IMR-90 (cell line): Measurements from ENCODE around the gene FZD4. TPM values are rescaled to one million over a fixed set of nuclear protein-coding genes. Genes with fewer than 3 reads are reported as not detected.

ENCODE experiments used
- ATAC-seq: fragments of 200-7000 bp; cut with Tn5 transposase; 2 replicates; pipeline ENCODE4 v1.9.1; 2020; ENCODE audit warnings: low read depth, mild to moderate bottlenecking, moderate library complexity
- BruUV-seq: library from RNA; stranded (reverse); fragments of 400-500 nt; replicated peaks from 2 replicates; lab custom pipeline; 2021; lab: Mats Ljungman, UMichigan
- CTCF ChIA-PET: fragments of 300-600 bp; formaldehyde crosslinking; extraction: SDS; loops from one replicate; lab custom pipeline; 2021; ENCODE audit warnings: antibody characterized with exemption; lab: Yijun Ruan, JAX
- POLR2A ChIA-PET: fragments of 300-600 bp; sonication (Branson Sonifier 250); formaldehyde crosslinking; loops from one replicate; lab custom pipeline; 2022; ENCODE audit warnings: antibody characterized with exemption; ENCODE audit not compliant: unreplicated experiment; lab: Charles Lee
- DNase-seq: peaks from one replicate; pipeline ENCODE4 v3.0.0; 2013
- H2AFZ ChIP-seq: replicated peaks from 2 replicates; pipeline ENCODE3; 2013; ENCODE audit warnings: low read length, mild to moderate bottlenecking; ENCODE audit not compliant: poor library complexity
- H2AK5ac ChIP-seq: 2 replicates; pipeline ENCODE4 v1.6.1; 2013; ENCODE audit warnings: low read depth, low read length, inconsistent platforms
- H2AK9ac ChIP-seq: replicated peaks from 2 replicates; pipeline ENCODE3; 2013; ENCODE audit warnings: mild to moderate bottlenecking, low read depth, low read length, moderate library complexity; ENCODE audit not compliant: poor library complexity
- H2BK120ac ChIP-seq: 2 replicates; pipeline ENCODE4 v1.6.1; 2013; ENCODE audit warnings: low read depth, low read length, inconsistent platforms
- H2BK15ac ChIP-seq: 3 replicates; pipeline ENCODE4 v1.6.1; 2013; ENCODE audit warnings: low read depth, low read length, inconsistent platforms
- H2BK20ac ChIP-seq: 2 replicates; pipeline ENCODE4 v1.6.1; 2013; ENCODE audit warnings: low read depth, mild to moderate bottlenecking, inconsistent platforms, low read length, moderate library complexity
- H2BK5ac ChIP-seq: 2 replicates; pipeline ENCODE4 v1.6.1; 2013; ENCODE audit warnings: mild to moderate bottlenecking, low read depth, low read length, inconsistent platforms; ENCODE audit not compliant: poor library complexity, severe bottlenecking
- H3K14ac ChIP-seq: replicated peaks from 2 replicates; pipeline ENCODE4 v1.6.1; 2013; ENCODE audit warnings: low read depth, low read length, inconsistent platforms
- H3K18ac ChIP-seq: 2 replicates; pipeline ENCODE4 v1.6.1; 2013; ENCODE audit warnings: low read depth, low read length, control low read depth
- H3K23ac ChIP-seq: 2 replicates; pipeline ENCODE4 v1.6.1; 2013; ENCODE audit warnings: low read depth, low read length, inconsistent platforms
- H3K27ac ChIP-seq: 2 replicates; pipeline ENCODE4 v1.5.1; 2013; ENCODE audit warnings: mild to moderate bottlenecking, control low read depth, low read length; ENCODE audit not compliant: insufficient read depth
- H3K27me3 ChIP-seq: 2 replicates; pipeline ENCODE4 v1.6.1; 2013; ENCODE audit warnings: low read length; ENCODE audit not compliant: control insufficient read depth, insufficient read depth
- H3K36me3 ChIP-seq: 2 replicates; pipeline ENCODE4 v1.6.1; 2013; ENCODE audit warnings: low read length, mixed read lengths; ENCODE audit not compliant: control insufficient read depth, insufficient read depth
- H3K4ac ChIP-seq: 2 replicates; pipeline ENCODE4 v1.6.1; 2013; ENCODE audit warnings: low read depth, low read length, inconsistent platforms
- H3K4me1 ChIP-seq: 2 replicates; pipeline ENCODE4 v1.6.1; 2013; ENCODE audit warnings: low read length, mixed read lengths; ENCODE audit not compliant: control insufficient read depth, insufficient read depth
- H3K4me2 ChIP-seq: 2 replicates; pipeline ENCODE4 v1.6.1; 2013; ENCODE audit warnings: low read depth, mild to moderate bottlenecking, control low read depth, low read length, moderate library complexity
- H3K4me3 ChIP-seq: 2 replicates; pipeline ENCODE4 v1.5.1; 2013; ENCODE audit warnings: low read depth, mild to moderate bottlenecking, control low read depth, low read length, moderate library complexity; ENCODE audit not compliant: insufficient read depth
- H3K56ac ChIP-seq: 2 replicates; pipeline ENCODE4 v1.6.1; 2013; ENCODE audit warnings: low read length, inconsistent platforms; ENCODE audit not compliant: insufficient read depth; ENCODE audit errors: extremely low read depth
- H3K79me1 ChIP-seq, 2 experiments: 2 replicates each; pipeline ENCODE4 v1.6.1; 2013; ENCODE audit warnings: low read length in 2 of 2, inconsistent platforms in 1 of 2, low read depth in 1 of 2
- H3K9ac ChIP-seq: 2 replicates; pipeline ENCODE4 v1.6.1; 2013; ENCODE audit warnings: low read depth, low read length, control low read depth
- H3K9me1 ChIP-seq: 2 replicates; pipeline ENCODE4 v1.6.1; 2013; ENCODE audit warnings: low read length, inconsistent platforms; ENCODE audit not compliant: insufficient read depth
- H3K9me3 ChIP-seq: 2 replicates; pipeline ENCODE4 v1.6.1; 2013; ENCODE audit warnings: low read length; ENCODE audit not compliant: control insufficient read depth, insufficient read depth
- H4K20me1 ChIP-seq: 2 replicates; pipeline ENCODE4 v1.6.1; 2013; ENCODE audit warnings: low read length, inconsistent platforms; ENCODE audit not compliant: insufficient read depth
- H4K5ac ChIP-seq: 2 replicates; pipeline ENCODE4 v1.6.1; 2013; ENCODE audit warnings: mild to moderate bottlenecking, low read depth, low read length, control low read depth
- H4K8ac ChIP-seq, 2 experiments: 2 replicates each; pipeline ENCODE4 v1.6.1; 2013; ENCODE audit warnings: low read depth in 2 of 2, low read length in 2 of 2, control low read depth in 1 of 2, inconsistent platforms in 1 of 2
- H4K91ac ChIP-seq: 2 replicates; pipeline ENCODE4 v1.6.1; 2013; ENCODE audit warnings: low read depth, low read length, inconsistent platforms; ENCODE audit not compliant: insufficient read depth
- BHLHE40 ChIP-seq: fragments of 150-350 bp; IDR thresholded peaks from 2 replicates; pipeline ENCODE4 v1.6.1; 2016; ENCODE audit warnings: mild to moderate bottlenecking, low read depth, low read length
- CHD1 ChIP-seq: IDR thresholded peaks from 2 replicates; pipeline ENCODE4 v1.6.1; 2012; ENCODE audit warnings: low read depth, low read length, improper control_type of control experiment
- MAZ ChIP-seq: IDR thresholded peaks from 2 replicates; pipeline ENCODE4 v1.6.1; 2012; ENCODE audit warnings: low read depth, mild to moderate bottlenecking, low read length, improper control_type of control experiment, moderate library complexity, borderline replicate concordance
- RCOR1 ChIP-seq: IDR thresholded peaks from 2 replicates; pipeline ENCODE4 v1.6.1; 2012; ENCODE audit warnings: mild to moderate bottlenecking, low read length, improper control_type of control experiment; ENCODE audit not compliant: insufficient replicate concordance
- WGBS, 2 experiments: methylation state at CpG; one replicate each; pipeline versions ENCODE4 v1.1.5 to v1.1.7; 2013; ENCODE audit warnings: missing lambda C conversion rate in 2 of 2; ENCODE audit not compliant: insufficient read length in 1 of 2; ENCODE audit errors: extremely low coverage in 2 of 2; 5-methylcytosine and 5-hydroxymethylcytosine counted together
- dilution Hi-C: fragments of 300-500 bp; cut with HindIII; formaldehyde crosslinking; loops from one replicate; pipeline ENCODE4 v1.14.3; 2018; ENCODE audit warnings: low sequenced_read_pairs; ENCODE audit not compliant: unreplicated experiment
- in situ Hi-C: fragments of 300-500 bp; cut with MboI; formaldehyde crosslinking; loops from 3 replicates; pipeline ENCODE4 v1.14.3; 2019; ENCODE audit warnings: low sequenced_read_pairs, inconsistent platforms, mixed read lengths
- intact Hi-C: fragments of 100-400 bp; cut with micrococcal nuclease; formaldehyde crosslinking; loops from 2 replicates; pipeline ENCODE4 v1.10.0; 2022
- polyA plus RNA-seq, 3 experiments: library from polyadenylated mRNA; depleted of rRNA; stranded (reverse); fragments of >200 nt; gene quantifications; 2 replicates each; pipeline ENCODE4 v1.2.3, GENCODE V29; 2012; ENCODE audit warnings: low replicate concordance in 1 of 3
- total RNA-seq: library from RNA; depleted of rRNA; stranded (reverse); fragments of >200 nt; gene quantifications from 2 replicates; pipeline ENCODE4 v1.2.3, GENCODE V29; 2012; rRNA removed
- TF ChIP-seq, protein P1 (sequence below): fragments of 150-350 bp; IDR thresholded peaks from 2 replicates; pipeline ENCODE4 v1.6.1; 2016; ENCODE audit warnings: low read depth, mild to moderate bottlenecking, low read length, moderate library complexity, borderline replicate concordance

Gene FZD4
- total and polyA plus RNA-seq, 2 of the 4 experiments (the other 2 are of a cell fraction) = 3.7 to 7.7 TPM

DNA sequence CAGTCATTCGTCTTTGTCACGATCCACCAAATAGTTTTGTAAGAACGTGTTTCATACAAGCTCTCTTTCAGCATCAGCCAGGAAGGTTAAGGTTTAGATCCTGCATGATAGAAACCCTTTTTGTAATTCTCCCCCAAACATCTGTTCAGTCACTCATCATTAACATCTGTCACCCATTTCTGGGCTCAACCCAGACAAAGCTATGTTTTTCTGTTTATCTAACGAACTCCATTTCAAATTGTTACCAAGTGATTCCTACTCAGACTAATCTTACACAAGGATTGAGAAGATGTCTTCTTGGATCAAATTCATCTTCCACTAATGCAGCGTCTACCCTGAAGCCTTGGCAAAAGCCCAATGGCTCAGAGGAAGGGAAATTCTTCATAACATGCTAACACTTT is 58.8 kb downstream of the FZD4 start:
- ChIA-PET CTCF (no interaction called here), POLR2A (no interaction called here)
- no peak overlapping the region for H3K56ac ChIP-seq
- H3K27me3 ChIP-seq = no peaks in the 10 kb centered on the region
- no peak overlapping the region for H2AFZ ChIP-seq
- H3K4me1 ChIP-seq = no peaks in the 10 kb centered on the region
- peak; percentile 81 for DNase-seq
- intact Hi-C loops (no loop called here), in situ Hi-C loops (no loop called here), dilution Hi-C loops (no loop called here)
- H4K91ac ChIP-seq = no peak overlapping the region
- no peaks in the 10 kb centered on the region for H4K20me1 ChIP-seq
- H3K27ac ChIP-seq = no peak overlapping the region
- H3K4ac ChIP-seq = no peak overlapping the region
- H2AK5ac ChIP-seq = no peak overlapping the region
- H3K23ac ChIP-seq = no peak overlapping the region
- H2AK9ac ChIP-seq = no peak overlapping the region
- no peak overlapping the region for H2BK20ac ChIP-seq
- no peak overlapping the region for H3K14ac ChIP-seq
- no peaks in the 10 kb centered on the region for H3K79me1 ChIP-seq
- H3K36me3 ChIP-seq = no peaks in the 10 kb centered on the region
- peaks cover 8% of the 10 kb centered on the region; the same call in 1 of the 2 replicates for H3K9me1 ChIP-seq
- H3K4me3 ChIP-seq = no peak overlapping the region
- WGBS, 2 experiments = 75% methylated on average over 2 of the region's 5 CpGs; no CpG with 5 or more reads in 1 of the 2 experiments
- H3K9me3 ChIP-seq = no peaks in the 10 kb centered on the region
- peak; percentile 48 for ATAC-seq
- H2BK120ac ChIP-seq = no peak overlapping the region
- no peak overlapping the region for H3K9ac ChIP-seq
- H2BK5ac ChIP-seq = no peak overlapping the region
- H2BK15ac ChIP-seq = no peak overlapping the region
- no TSS peak for BruUV-seq
- H3K18ac ChIP-seq = no peak overlapping the region
- peak overlapping the region; percentile 33; the same call in 1 of the 2 replicates for H3K4me2 ChIP-seq
- H4K8ac ChIP-seq = no peak overlapping the region
- TF ChIP-seq RCOR1 (no peak), CHD1 (no peak), MAZ (no peak), BHLHE40 (no peak)
- TF ChIP-seq, protein P1, sequence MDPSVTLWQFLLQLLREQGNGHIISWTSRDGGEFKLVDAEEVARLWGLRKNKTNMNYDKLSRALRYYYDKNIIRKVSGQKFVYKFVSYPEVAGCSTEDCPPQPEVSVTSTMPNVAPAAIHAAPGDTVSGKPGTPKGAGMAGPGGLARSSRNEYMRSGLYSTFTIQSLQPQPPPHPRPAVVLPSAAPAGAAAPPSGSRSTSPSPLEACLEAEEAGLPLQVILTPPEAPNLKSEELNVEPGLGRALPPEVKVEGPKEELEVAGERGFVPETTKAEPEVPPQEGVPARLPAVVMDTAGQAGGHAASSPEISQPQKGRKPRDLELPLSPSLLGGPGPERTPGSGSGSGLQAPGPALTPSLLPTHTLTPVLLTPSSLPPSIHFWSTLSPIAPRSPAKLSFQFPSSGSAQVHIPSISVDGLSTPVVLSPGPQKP = no peak
- H4K5ac ChIP-seq = no peak overlapping the region

Other genes with a start within 250 kb of the FZD4 start
- 123 and 199 TPM in 2 replicates for gene PRSS23, start 154.9 kb downstream of the FZD4 start, total RNA-seq
- gene PRSS23, start 154.9 kb downstream of the FZD4 start, polyA plus RNA-seq (2012; rRNA removed) = 82.8 and 100 TPM in 2 replicates
- 5.9 and 6.9 TPM in 2 replicates for gene TMEM135, start 82.5 kb upstream of the FZD4 start, total RNA-seq
- gene TMEM135, start 82.5 kb upstream of the FZD4 start, polyA plus RNA-seq (2012; rRNA removed) = 2.7 and 3.9 TPM in 2 replicates